ENCODE measurements around the gene SERPINA1.

DNA sequence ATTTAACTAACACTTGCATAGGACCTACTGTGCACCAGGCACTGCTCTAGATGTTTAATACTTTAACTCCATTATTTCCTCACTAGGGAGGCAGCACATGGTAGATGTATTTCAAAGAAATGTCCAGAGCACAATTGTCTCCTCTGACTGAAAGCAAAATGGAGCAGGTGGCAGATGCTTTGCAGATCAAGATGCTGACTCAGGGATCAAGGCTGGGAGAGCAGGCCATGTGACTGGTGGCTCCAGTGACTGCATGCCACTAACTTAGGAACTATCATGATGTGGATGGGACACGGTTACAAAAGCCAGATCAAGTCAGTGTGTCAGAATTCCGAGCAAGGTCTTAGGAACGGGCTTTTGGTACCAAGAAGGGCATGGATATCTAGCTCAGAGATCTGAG, 36.0 kb upstream of the SERPINA1 start:
- TF ChIP-seq CTCF (conservative IDR thresholded peaks at IDR 0.05) (no peak), ZFX (IDR thresholded peaks at IDR 0.05) (no peak)

Measured in C4-2B (cell line).